Breast epithelium (tissue), 3 donors: ENCODE measurements around the gene FEV.

Experiments used
- POLR2A ChIP-seq: fragments of 450-650 bp; IDR thresholded peaks from one replicate; pipeline ENCODE4 v1.6.1; 2016; ENCODE audit warnings: antibody characterized with exemption, mild to moderate bottlenecking, moderate library complexity
- TF ChIP-seq, protein P1 (sequence below), 3 donors: fragments of 450-650 bp; IDR thresholded peaks; one replicate each; pipeline ENCODE4 v1.5.1; 2016 to 2017; ENCODE audit warnings: antibody characterized with exemption in 3 of 3, mild to moderate bottlenecking in 3 of 3, moderate library complexity in 3 of 3

DNA sequence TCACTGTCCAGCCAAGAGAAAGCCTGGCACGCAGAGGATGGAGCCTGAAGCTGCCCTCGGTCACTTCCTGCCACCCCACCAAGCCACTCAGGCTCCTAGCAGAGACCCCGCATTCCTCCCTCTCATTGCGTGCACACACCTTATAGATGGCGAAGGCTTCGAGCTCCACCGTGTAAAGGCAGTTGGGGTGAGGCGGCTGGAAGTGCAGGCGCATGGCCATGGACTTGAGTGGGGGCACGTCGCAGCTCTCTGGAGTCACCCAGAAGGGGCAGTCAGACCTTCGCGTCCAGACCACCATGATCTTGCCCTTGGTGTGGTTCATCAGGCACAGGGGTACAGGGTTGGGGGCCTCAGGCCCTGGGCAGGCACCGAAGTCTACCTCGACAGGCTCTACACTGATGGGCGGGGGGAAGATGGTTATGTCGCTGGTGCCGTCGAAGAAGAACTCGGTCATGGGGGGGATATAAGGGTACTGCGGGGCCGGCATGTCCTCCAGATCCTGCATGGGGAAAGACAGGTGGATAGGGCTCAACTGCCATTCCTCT, 42.6 kb upstream of the FEV start:
- TF ChIP-seq, protein P1, sequence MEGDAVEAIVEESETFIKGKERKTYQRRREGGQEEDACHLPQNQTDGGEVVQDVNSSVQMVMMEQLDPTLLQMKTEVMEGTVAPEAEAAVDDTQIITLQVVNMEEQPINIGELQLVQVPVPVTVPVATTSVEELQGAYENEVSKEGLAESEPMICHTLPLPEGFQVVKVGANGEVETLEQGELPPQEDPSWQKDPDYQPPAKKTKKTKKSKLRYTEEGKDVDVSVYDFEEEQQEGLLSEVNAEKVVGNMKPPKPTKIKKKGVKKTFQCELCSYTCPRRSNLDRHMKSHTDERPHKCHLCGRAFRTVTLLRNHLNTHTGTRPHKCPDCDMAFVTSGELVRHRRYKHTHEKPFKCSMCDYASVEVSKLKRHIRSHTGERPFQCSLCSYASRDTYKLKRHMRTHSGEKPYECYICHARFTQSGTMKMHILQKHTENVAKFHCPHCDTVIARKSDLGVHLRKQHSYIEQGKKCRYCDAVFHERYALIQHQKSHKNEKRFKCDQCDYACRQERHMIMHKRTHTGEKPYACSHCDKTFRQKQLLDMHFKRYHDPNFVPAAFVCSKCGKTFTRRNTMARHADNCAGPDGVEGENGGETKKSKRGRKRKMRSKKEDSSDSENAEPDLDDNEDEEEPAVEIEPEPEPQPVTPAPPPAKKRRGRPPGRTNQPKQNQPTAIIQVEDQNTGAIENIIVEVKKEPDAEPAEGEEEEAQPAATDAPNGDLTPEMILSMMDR (IDR thresholded peaks at IDR 0.05), result no peak
- TF ChIP-seq POLR2A, result no peak
